Measurements from ENCODE around the gene NBPF1. TPM values are rescaled to one million over a fixed set of nuclear protein-coding genes. Genes with fewer than 3 reads are reported as not detected.
A peak's percentile ranks its signal among the peaks of the same experiment; 100 is the strongest.
"Not testable (repeated sequence)": the region's sequence is repeated elsewhere in the genome, so short reads cannot be mapped to it uniquely, and the experiment has no call there.

Gene NBPF1
- polyA plus RNA-seq (ENCODE audit: insufficient read length) = 150 TPM

- DNase-seq (ENCODE audit: low read depth) = peak; percentile 97
Measured at GRCh38 chr1:16613185-16614147, at the start of gene NBPF1. Gene NBPF1, minus strand, starts transcription at chr1:16613564.

GRCh38 chr1:16658234-16658633 lies 44.9 kb upstream of the NBPF1 start:
- not testable (repeated sequence) for DNase-seq (ENCODE audit: low read depth)

- DNase-seq (ENCODE audit: low read depth) = not testable (repeated sequence)
Measured at GRCh38 chr1:16656981-16657683, 43.8 kb upstream of the NBPF1 start.

- not testable (repeated sequence) for DNase-seq (ENCODE audit: low read depth)
Measured at GRCh38 chr1:16656574-16656973, 43.2 kb upstream of the NBPF1 start.

GRCh38 chr1:16651560-16651959 lies 38.2 kb upstream of the NBPF1 start:
- not testable (repeated sequence) for DNase-seq (ENCODE audit: low read depth)

GRCh38 chr1:16649960-16650359 lies 36.6 kb upstream of the NBPF1 start:
- not testable (repeated sequence) for DNase-seq (ENCODE audit: low read depth)

- not testable (repeated sequence) for DNase-seq (ENCODE audit: low read depth)
Measured at GRCh38 chr1:16649390-16649789, 36.0 kb upstream of the NBPF1 start.

- DNase-seq (ENCODE audit: low read depth) = not testable (repeated sequence)
Measured at GRCh38 chr1:16648756-16649155, 35.4 kb upstream of the NBPF1 start.

- not testable (repeated sequence) for DNase-seq (ENCODE audit: low read depth)
Measured at GRCh38 chr1:16648250-16648649, 34.9 kb upstream of the NBPF1 start.

GRCh38 chr1:16647179-16648176 lies 34.1 kb upstream of the NBPF1 start:
- not testable (repeated sequence) for DNase-seq (ENCODE audit: low read depth)

- DNase-seq (ENCODE audit: low read depth) = not testable (repeated sequence)
Measured at GRCh38 chr1:16646716-16647115, 33.4 kb upstream of the NBPF1 start.

GRCh38 chr1:16646061-16646664 lies 32.8 kb upstream of the NBPF1 start:
- not testable (repeated sequence) for DNase-seq (ENCODE audit: low read depth)

- DNase-seq (ENCODE audit: low read depth) = not testable (repeated sequence)
Measured at GRCh38 chr1:16645271-16646060, 32.1 kb upstream of the NBPF1 start.

- peak; percentile 97 for DNase-seq (ENCODE audit: low read depth)
Measured at GRCh38 chr1:16644482-16645270, 31.3 kb upstream of the NBPF1 start.

GRCh38 chr1:16644193-16644481 lies 30.8 kb upstream of the NBPF1 start:
- DNase-seq (ENCODE audit: low read depth) = no peak

- not testable (repeated sequence) for DNase-seq (ENCODE audit: low read depth)
Measured at GRCh38 chr1:16643476-16644192, 30.3 kb upstream of the NBPF1 start.

GRCh38 chr1:16643001-16643411 lies 29.6 kb upstream of the NBPF1 start:
- not testable (repeated sequence) for DNase-seq (ENCODE audit: low read depth)
